Measurements from ENCODE around the gene PPFIBP2. TPM values are rescaled to one million over a fixed set of nuclear protein-coding genes. Genes with fewer than 3 reads are reported as not detected.
"Not testable (repeated sequence)": the region's sequence is repeated elsewhere in the genome, so short reads cannot be mapped to it uniquely, and the experiment has no call there.

Gene PPFIBP2
- total RNA-seq, 2 donors from 2014 or later: 9.6 to 11.0 TPM

GRCh38 chr11:7509966-7510365 lies 3.8 kb upstream of the PPFIBP2 start:
- Mint-ChIP-seq H3K4me3 (no peak overlapping the region), H3K9me3 (no peaks in the 10 kb centered on the region), H3K27me3 (peaks cover 0 to 2% of the 10 kb centered on the region in 2 donors), H3K36me3 (no peaks in the 10 kb centered on the region), H3K27ac (no peak overlapping the region), H3K4me1 (ENCODE audit: low read depth in 2 of 2) (peaks cover 9 to 16% of the 10 kb centered on the region in 2 donors)
- DNase-seq (ENCODE audit: low spot score) (no peak), ATAC-seq (no peak)

GRCh38 chr11:7511401-7511800 lies 2.4 kb upstream of the PPFIBP2 start:
- no peaks in the 10 kb centered on the region for H3K9me3 Mint-ChIP-seq
- no peak for ATAC-seq
- H3K27me3 Mint-ChIP-seq: peaks cover 0 to 9% of the 10 kb centered on the region in 2 donors
- H3K4me3 Mint-ChIP-seq: no peak overlapping the region
- no peaks in the 10 kb centered on the region for H3K36me3 Mint-ChIP-seq
- H3K4me1 Mint-ChIP-seq (ENCODE audit: low read depth in 2 of 2): peaks cover 17 to 22% of the 10 kb centered on the region in 2 donors
- DNase-seq (ENCODE audit: low spot score): no peak
- peak overlapping the region in 1 of 2 donors; percentile 91 for H3K27ac Mint-ChIP-seq

- Mint-ChIP-seq H3K4me1 (ENCODE audit: low read depth in 2 of 2) (peaks cover 22 to 23% of the 10 kb centered on the region in 2 donors), H3K27me3 (peaks cover 0 to 9% of the 10 kb centered on the region in 2 donors), H3K4me3 (peak overlapping the region; percentile 84), H3K27ac (peak overlapping the region; percentile 69 to 91), H3K36me3 (no peaks in the 10 kb centered on the region), H3K9me3 (no peaks in the 10 kb centered on the region)
- peak; percentile 1 to 2 for ATAC-seq
- DNase-seq (ENCODE audit: low spot score): no peak
Measured at GRCh38 chr11:7512525-7513233, 1.1 kb upstream of the PPFIBP2 start.

DNA sequence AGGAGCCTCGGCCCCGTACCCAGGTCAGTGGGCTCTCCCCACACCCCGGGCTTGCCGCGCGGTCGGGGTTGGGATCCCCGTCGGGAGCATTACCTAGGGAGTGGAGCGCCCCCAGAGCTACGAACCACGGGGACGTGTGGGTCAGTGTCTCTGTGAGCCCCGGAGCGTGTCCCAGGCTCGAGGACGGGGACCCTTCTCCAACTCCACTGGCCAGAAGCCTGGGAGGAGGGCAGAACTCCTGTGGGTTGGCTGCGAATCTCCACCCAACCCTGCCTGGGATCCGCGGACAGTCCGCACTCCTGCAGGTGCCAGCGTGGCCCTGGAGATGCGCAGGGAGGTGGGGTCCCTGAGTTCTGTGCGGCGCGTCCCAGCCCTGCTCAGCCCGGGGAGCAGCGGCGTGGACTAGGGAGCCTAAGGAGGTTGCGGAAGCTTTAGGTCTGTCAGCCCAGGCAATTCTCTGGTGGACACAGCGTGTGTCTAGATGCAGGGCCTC lies 346 bp downstream of the PPFIBP2 start:
- no peak for DNase-seq (ENCODE audit: low spot score)
- Mint-ChIP-seq H3K9me3 (no peaks in the 10 kb centered on the region), H3K27ac (no peak overlapping the region), H3K36me3 (no peaks in the 10 kb centered on the region), H3K4me3 (peak overlapping the region; percentile 85), H3K27me3 (peaks cover 0 to 9% of the 10 kb centered on the region in 2 donors), H3K4me1 (ENCODE audit: low read depth in 2 of 2) (peaks cover 29 to 31% of the 10 kb centered on the region in 2 donors)
- ATAC-seq: peak in 1 of 2 donors; percentile 8

GRCh38 chr11:7515447-7515886 lies 1.7 kb downstream of the PPFIBP2 start:
- Mint-ChIP-seq H3K27me3 (peaks cover 0 to 9% of the 10 kb centered on the region in 2 donors), H3K36me3 (no peaks in the 10 kb centered on the region), H3K9me3 (no peaks in the 10 kb centered on the region), H3K4me3 (peak overlapping the region; percentile 4), H3K27ac (peak overlapping the region in 1 of 2 donors; percentile 46), H3K4me1 (ENCODE audit: low read depth in 2 of 2) (peaks cover 29 to 32% of the 10 kb centered on the region in 2 donors)
- DNase-seq (ENCODE audit: low spot score) (no peak), ATAC-seq (no peak)

DNA sequence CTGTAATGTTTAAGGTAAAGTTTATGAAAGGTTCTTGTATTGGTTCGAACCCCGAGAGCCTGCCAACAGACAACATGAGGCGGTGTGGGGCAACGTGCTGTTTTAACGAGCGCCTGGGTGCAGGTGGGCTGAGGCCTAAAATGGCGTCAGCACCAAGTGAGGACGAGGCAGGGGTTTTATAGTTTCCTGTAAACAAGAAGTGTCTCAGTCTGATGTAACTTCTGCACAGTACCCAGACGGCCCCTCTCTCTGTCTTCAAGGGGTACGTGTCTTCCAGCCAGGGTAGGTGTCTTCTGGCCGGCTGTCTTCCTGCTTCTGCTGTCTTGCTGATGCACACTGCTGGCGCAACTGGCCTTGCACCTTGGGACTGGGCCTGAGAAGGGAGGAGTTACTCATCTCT lies 2.7 kb downstream of the PPFIBP2 start:
- H3K36me3 Mint-ChIP-seq: no peaks in the 10 kb centered on the region
- H3K4me1 Mint-ChIP-seq (ENCODE audit: low read depth in 2 of 2): peaks cover 29 to 32% of the 10 kb centered on the region in 2 donors
- ATAC-seq (no peak), DNase-seq (ENCODE audit: low spot score) (no peak)
- H3K27me3 Mint-ChIP-seq: peaks cover 0 to 9% of the 10 kb centered on the region in 2 donors
- no peaks in the 10 kb centered on the region for H3K9me3 Mint-ChIP-seq
- H3K27ac Mint-ChIP-seq: peak overlapping the region in 1 of 2 donors; percentile 46
- no peak overlapping the region for H3K4me3 Mint-ChIP-seq

DNA sequence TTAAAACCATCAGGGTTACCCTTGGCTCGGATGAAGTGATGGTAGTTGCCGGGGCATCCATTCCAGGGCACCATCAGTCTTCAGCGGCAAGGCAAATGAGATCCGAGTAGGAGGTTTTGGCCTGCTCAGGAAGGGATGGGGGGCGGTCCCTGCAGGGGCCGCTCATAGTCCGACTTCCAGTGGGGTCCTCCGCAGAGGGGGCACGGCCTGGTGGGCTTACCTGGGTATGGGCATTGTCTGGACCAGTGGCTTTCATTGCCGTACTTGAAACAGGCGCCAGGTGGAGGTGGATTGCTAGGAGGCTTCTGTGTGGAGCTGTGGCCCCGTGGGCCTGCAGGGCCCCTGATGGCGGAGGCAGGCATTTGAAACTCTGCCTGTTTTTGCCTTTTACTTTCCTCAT lies 3.9 kb downstream of the PPFIBP2 start:
- not testable (repeated sequence) for H3K4me3 Mint-ChIP-seq; H3K36me3 Mint-ChIP-seq; H3K27ac Mint-ChIP-seq; H3K9me3 Mint-ChIP-seq; DNase-seq (ENCODE audit: low spot score); ATAC-seq; H3K27me3 Mint-ChIP-seq
- peaks cover 24 to 29% of the 10 kb centered on the region in 2 donors for H3K4me1 Mint-ChIP-seq (ENCODE audit: low read depth in 2 of 2)

GRCh38 chr11:7518811-7519562 lies 5.2 kb downstream of the PPFIBP2 start:
- H3K27ac Mint-ChIP-seq: peak overlapping the region in 1 of 2 donors; percentile 12
- peaks cover 0 to 9% of the 10 kb centered on the region in 2 donors for H3K27me3 Mint-ChIP-seq
- no peaks in the 10 kb centered on the region for H3K9me3 Mint-ChIP-seq
- no peak for ATAC-seq
- no peaks in the 10 kb centered on the region for H3K36me3 Mint-ChIP-seq
- no peak for DNase-seq (ENCODE audit: low spot score)
- H3K4me1 Mint-ChIP-seq (ENCODE audit: low read depth in 2 of 2): peaks cover 26 to 27% of the 10 kb centered on the region in 2 donors
- H3K4me3 Mint-ChIP-seq: no peak overlapping the region

GRCh38 chr11:7520011-7520942 lies 6.5 kb downstream of the PPFIBP2 start:
- Mint-ChIP-seq H3K36me3 (no peaks in the 10 kb centered on the region), H3K27me3 (peaks cover 0 to 5% of the 10 kb centered on the region in 2 donors), H3K27ac (no peak overlapping the region), H3K4me3 (peak overlapping the region; percentile 21), H3K9me3 (no peaks in the 10 kb centered on the region), H3K4me1 (ENCODE audit: low read depth in 2 of 2) (peaks cover 28 to 30% of the 10 kb centered on the region in 2 donors)
- DNase-seq (ENCODE audit: low spot score) (no peak), ATAC-seq (no peak)

- H3K4me1 Mint-ChIP-seq (ENCODE audit: low read depth in 2 of 2): peaks cover 24 to 35% of the 10 kb centered on the region in 2 donors
- ATAC-seq (peak in 1 of 2 donors; percentile 47), DNase-seq (ENCODE audit: low spot score) (no peak)
- H3K36me3 Mint-ChIP-seq: no peaks in the 10 kb centered on the region
- no peak overlapping the region for H3K27ac Mint-ChIP-seq
- peaks cover 0 to 2% of the 10 kb centered on the region in 2 donors for H3K27me3 Mint-ChIP-seq
- H3K9me3 Mint-ChIP-seq: no peaks in the 10 kb centered on the region
- H3K4me3 Mint-ChIP-seq: no peak overlapping the region
Measured at GRCh38 chr11:7520981-7521487, 7.2 kb downstream of the PPFIBP2 start.

DNA sequence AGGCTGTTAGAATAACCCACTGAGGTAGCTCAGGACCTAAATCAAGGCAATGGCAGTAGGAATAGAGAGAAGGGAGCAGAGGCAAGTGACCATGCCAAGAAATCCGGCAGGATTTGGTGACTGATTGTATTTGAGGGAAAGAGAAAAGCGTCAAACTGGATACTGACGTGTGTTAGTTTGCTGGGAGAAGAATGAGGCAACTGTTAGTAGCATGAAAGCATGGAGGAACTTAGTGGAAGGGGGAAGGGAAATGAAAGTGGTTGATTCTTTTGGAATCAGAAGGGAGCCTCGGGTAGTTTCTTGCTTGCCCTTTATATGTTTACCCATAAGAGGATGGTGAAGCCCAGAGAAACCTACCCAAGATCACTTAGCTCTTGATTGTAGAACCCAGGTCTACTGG lies 8.3 kb downstream of the PPFIBP2 start:
- no peak overlapping the region for H3K27ac Mint-ChIP-seq
- H3K4me1 Mint-ChIP-seq (ENCODE audit: low read depth in 2 of 2): peaks cover 22 to 43% of the 10 kb centered on the region in 2 donors
- H3K36me3 Mint-ChIP-seq: no peaks in the 10 kb centered on the region
- H3K4me3 Mint-ChIP-seq: no peak overlapping the region
- H3K9me3 Mint-ChIP-seq: no peaks in the 10 kb centered on the region
- ATAC-seq: no peak
- no peak for DNase-seq (ENCODE audit: low spot score)
- no peaks in the 10 kb centered on the region for H3K27me3 Mint-ChIP-seq

DNA sequence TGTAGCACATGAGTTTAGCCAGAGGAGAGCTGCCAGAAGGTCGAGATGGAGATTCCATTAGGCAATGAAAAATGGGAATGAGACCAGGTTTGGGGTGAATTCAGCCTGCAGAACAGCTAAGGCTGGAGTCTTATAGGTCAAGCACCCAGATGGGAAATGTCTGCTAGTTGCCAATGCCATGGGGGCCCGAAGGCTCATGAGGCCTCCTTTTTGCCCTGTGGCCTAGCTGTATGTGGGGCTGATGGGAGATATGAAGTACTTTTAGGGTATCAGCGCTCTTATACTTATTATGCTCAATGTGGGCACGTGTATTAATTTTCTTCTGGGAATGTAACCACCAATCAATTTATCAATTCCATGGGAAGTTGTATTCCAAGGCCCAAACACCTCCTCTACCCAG lies 8.7 kb downstream of the PPFIBP2 start:
- no peak for DNase-seq (ENCODE audit: low spot score)
- Mint-ChIP-seq H3K4me3 (no peak overlapping the region), H3K4me1 (ENCODE audit: low read depth in 2 of 2) (peaks cover 24 to 47% of the 10 kb centered on the region in 2 donors), H3K27me3 (no peaks in the 10 kb centered on the region), H3K36me3 (no peaks in the 10 kb centered on the region), H3K27ac (no peak overlapping the region), H3K9me3 (no peaks in the 10 kb centered on the region)
- no peak for ATAC-seq

Data from natural killer cell treated with Interleukin-12 subunit alpha and Interleukin-12 subunit beta and Interleukin-15 and Interleukin-18, amount 100 ng/mL, for 72 hours (primary cell).